VCaP (cell line): ENCODE data around the gene NEO1.

Source experiments
- H3K27ac ChIP-seq: fragments of 450-650 bp; 2 replicates; pipeline ENCODE4 v1.5.1; 2017
- TF ChIP-seq, protein P1 (sequence below): fragments of 450-650 bp; conservative IDR thresholded peaks from 2 replicates; pipeline ENCODE4 v1.5.1; 2017; ENCODE audit warnings: mild to moderate bottlenecking, moderate library complexity

NEO1 gene

DNA sequence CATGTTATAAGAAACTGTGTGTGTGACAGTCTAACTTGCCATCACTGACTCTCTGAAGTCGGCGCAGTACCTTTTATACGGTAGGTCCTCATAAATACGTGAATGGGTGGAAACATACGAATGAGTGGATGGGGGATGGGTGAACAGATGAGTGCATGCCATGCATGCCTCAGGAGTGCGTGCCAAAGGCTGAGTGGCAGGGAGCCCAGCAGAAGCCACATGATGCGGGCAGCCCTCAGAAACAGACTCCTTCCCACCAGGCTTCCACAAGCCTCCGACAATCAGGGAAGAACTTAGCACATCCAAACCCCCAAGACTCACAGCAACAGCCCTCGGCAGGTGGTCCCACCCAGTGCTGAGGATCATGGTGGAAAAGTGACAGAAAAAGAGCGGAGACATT, 299.8 kb downstream of the NEO1 start:
- TF ChIP-seq, protein P1, sequence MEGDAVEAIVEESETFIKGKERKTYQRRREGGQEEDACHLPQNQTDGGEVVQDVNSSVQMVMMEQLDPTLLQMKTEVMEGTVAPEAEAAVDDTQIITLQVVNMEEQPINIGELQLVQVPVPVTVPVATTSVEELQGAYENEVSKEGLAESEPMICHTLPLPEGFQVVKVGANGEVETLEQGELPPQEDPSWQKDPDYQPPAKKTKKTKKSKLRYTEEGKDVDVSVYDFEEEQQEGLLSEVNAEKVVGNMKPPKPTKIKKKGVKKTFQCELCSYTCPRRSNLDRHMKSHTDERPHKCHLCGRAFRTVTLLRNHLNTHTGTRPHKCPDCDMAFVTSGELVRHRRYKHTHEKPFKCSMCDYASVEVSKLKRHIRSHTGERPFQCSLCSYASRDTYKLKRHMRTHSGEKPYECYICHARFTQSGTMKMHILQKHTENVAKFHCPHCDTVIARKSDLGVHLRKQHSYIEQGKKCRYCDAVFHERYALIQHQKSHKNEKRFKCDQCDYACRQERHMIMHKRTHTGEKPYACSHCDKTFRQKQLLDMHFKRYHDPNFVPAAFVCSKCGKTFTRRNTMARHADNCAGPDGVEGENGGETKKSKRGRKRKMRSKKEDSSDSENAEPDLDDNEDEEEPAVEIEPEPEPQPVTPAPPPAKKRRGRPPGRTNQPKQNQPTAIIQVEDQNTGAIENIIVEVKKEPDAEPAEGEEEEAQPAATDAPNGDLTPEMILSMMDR: no peak
- no peak overlapping the region for H3K27ac ChIP-seq

DNA sequence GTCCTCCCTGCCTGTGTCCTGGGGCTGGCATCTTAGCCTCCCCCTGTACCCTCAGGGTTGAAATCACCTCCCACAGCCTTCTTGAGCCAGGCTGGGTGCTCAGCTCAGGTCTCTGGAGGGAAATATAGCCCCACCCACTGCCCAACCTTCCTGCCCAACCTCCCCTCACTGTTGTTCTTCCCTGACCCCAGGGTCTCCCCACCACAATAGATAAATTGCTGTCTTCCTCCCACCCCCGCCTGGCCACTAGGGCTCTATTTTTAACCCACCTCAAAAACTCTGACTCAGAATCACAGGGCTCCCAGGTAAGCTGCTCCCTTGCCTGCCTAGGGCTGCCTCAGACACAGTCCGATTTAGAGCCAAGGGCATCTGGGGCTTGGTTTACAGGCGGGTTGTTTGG, 301.5 kb downstream of the NEO1 start:
- no peak overlapping the region for H3K27ac ChIP-seq
- TF ChIP-seq, protein P1: no peak

DNA sequence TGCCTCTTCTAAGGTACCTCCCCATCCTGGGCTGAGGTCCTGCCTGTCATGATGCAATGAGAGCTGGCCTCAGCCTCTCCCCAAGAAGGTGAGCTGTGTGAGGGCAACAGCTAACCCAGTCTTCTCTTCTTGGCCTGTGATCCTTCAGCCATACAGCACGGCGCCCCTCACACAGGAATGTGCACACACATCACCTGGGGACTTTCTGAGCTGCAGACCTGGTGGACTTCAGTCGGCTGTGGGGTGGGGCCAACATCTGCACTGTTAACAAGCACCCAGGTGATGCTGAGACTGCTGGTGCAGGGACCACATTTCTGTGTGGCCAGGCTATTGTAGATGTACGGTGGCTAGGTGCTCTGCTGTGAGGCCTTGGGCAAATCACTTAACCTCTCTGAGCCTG, 302.0 kb downstream of the NEO1 start:
- no peak overlapping the region for H3K27ac ChIP-seq
- TF ChIP-seq, protein P1: no peak
